Stimulated activated CD8-positive, alpha-beta memory T cell treated with anti-CD3 and anti-CD28 coated beads, Interleukin-15, amount 100 ng/mL, for 4 hours (primary cell): ENCODE measurements around the gene IFI27L1.
"Not testable (repeated sequence)": the region's sequence is repeated elsewhere in the genome, so short reads cannot be mapped to it uniquely, and the experiment has no call there.

Experiments
- DNase-seq, 2 donors: peaks; one replicate each; pipeline ENCODE4 v3.0.0-alpha.2; 2020; ENCODE audit warnings: low read depth in 2 of 2

Gene IFI27L1

GRCh38 chr14:94048691-94049624 is 32.2 kb upstream of the IFI27L1 start:
- no peak for DNase-seq

GRCh38 chr14:94049625-94050023 is 31.5 kb upstream of the IFI27L1 start:
- no peak for DNase-seq

- DNase-seq = no peak
Observed at GRCh38 chr14:94050231-94050880, 30.8 kb upstream of the IFI27L1 start.

- no peak for DNase-seq
Observed at GRCh38 chr14:94051115-94051514, 30.0 kb upstream of the IFI27L1 start.

GRCh38 chr14:94051779-94052178 is 29.3 kb upstream of the IFI27L1 start:
- no peak for DNase-seq

- DNase-seq = no peak
Observed at GRCh38 chr14:94052199-94052598, 28.9 kb upstream of the IFI27L1 start.

- DNase-seq = no peak
Observed at GRCh38 chr14:94052662-94053061, 28.4 kb upstream of the IFI27L1 start.

- no peak for DNase-seq
Observed at GRCh38 chr14:94054401-94054800, 26.7 kb upstream of the IFI27L1 start.

GRCh38 chr14:94054936-94055335 is 26.2 kb upstream of the IFI27L1 start:
- DNase-seq = no peak

GRCh38 chr14:94056579-94057308 is 24.4 kb upstream of the IFI27L1 start:
- DNase-seq = no peak

- DNase-seq = no peak
Observed at GRCh38 chr14:94058128-94058673, 22.9 kb upstream of the IFI27L1 start.

GRCh38 chr14:94058674-94059138 is 22.4 kb upstream of the IFI27L1 start:
- DNase-seq = no peak

GRCh38 chr14:94059998-94060397 is 21.1 kb upstream of the IFI27L1 start:
- no peak for DNase-seq

GRCh38 chr14:94062344-94062940 is 18.7 kb upstream of the IFI27L1 start:
- DNase-seq = no peak

- DNase-seq = no peak
Observed at GRCh38 chr14:94066089-94066676, 14.9 kb upstream of the IFI27L1 start.

GRCh38 chr14:94072076-94072475 is 9.0 kb upstream of the IFI27L1 start:
- not testable (repeated sequence) for DNase-seq

- no peak for DNase-seq
Observed at GRCh38 chr14:94074534-94074933, 6.6 kb upstream of the IFI27L1 start.

- DNase-seq = no peak
Observed at GRCh38 chr14:94075008-94075407, 6.1 kb upstream of the IFI27L1 start.

- DNase-seq = no peak
Observed at GRCh38 chr14:94077111-94077821, 3.8 kb upstream of the IFI27L1 start.

GRCh38 chr14:94077823-94078222 is 3.3 kb upstream of the IFI27L1 start:
- no peak for DNase-seq
